ENCODE results near the gene HTT.

- TF ChIP-seq CTCF (IDR thresholded peaks at IDR 0.05; ENCODE audit: insufficient read depth, low read length) (no peak), REST (IDR thresholded peaks at IDR 0.05; ENCODE audit: insufficient replicate concordance, low read depth) (no peak)
These were observed 138.1 kb downstream of the HTT start for GRCh38 chr4:3212391-3213105.
